ENCODE measurements around the gene TMPRSS12. TPM values are rescaled to one million over a fixed set of nuclear protein-coding genes. Genes with fewer than 3 reads are reported as not detected.
"Not testable (repeated sequence)": the region's sequence is repeated elsewhere in the genome, so short reads cannot be mapped to it uniquely, and the experiment has no call there.

The TMPRSS12 gene
- total RNA-seq, 2 experiments from 2014 or later = not detected

- CTCF ChIA-PET = no interaction called here
- POLR2A ChIA-PET = no interaction called here
These were observed 6.2 kb downstream of the TMPRSS12 start for GRCh38 chr12:50848963-50849362.

DNA sequence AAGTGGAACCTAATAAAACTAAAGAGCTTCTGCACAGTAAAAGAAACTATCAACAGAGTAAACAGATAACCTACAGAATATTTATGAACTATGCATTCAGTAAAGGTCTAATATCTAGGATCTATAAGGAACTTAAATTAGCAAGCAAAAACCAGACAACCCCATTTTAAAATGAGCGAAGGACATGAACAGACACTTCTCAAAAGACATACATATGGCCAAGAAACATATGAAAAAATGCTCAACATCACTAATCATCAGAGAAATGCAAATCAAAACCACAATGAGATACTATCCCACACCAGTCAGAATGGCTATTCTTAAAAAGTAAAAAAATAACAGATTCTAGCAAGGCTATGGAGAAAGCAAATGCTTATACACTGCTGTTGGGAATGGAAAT is 12.5 kb downstream of the TMPRSS12 start:
- CTCF ChIA-PET, POLR2A ChIA-PET: not testable (repeated sequence)

- CTCF ChIA-PET, POLR2A ChIA-PET: not testable (repeated sequence)
These were observed 13.0 kb downstream of the TMPRSS12 start for GRCh38 chr12:50855679-50856078.

DNA sequence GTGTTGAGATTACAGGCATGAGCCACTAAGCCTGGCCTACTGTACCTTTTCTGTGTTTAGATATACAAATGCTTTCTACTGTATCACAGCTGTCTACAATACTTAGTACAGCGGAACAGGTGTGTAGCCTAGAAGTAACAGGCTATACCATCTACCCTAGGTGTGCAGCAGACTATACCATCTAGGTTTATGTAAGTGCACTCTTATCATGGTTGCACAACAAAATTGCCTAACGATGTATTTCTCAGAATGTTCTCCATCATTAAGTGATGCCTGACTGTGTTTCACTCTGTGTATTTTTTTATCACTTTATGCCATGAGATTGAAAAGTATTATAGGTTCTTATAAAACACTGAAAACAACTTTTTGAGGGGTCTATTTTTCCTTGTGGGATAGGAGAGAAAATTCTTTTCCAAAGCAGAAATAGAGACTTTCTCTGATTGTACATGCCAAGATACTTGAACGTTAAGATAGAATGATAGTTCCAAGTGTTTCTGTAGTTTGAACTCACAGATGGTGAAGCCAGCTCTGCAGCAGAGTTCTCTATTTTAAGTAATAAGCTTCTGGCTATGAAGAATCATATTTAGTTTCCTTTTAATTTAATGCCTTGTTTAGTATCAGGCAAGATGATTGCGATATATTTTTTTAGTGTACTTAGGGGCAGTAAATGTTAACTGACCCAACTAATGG is 17.0 kb downstream of the TMPRSS12 start:
- CTCF ChIA-PET = interaction anchor here (0.7 kb wide), 1 partner anchor 63 kb away, joined by 3 read pairs; no protein-coding TSS in a partner anchor
- POLR2A ChIA-PET = interaction anchor here (0.5 kb wide), 1 partner anchor 91 kb away, joined by 4 read pairs; no protein-coding TSS in a partner anchor

DNA sequence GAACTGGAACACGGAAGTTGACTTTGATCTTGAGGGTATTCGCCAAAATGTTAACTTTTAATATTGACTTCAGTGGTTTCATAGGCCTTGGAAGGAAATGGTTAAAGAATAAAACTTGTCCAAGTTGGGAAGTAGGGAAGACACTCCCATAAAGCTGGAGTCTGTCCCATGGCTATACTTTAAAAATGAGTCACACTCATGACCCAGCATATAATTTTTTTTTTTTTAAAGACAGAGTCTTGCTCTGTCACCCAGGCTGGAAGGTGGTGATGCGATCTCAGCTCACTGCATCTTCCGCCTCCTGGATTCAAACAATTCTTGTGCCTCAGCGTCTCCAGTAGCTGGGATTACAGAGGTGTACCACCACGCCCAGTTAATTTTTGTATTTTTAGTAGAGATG is 19.6 kb downstream of the TMPRSS12 start:
- ChIA-PET POLR2A (no interaction called here), CTCF (no interaction called here)

- ChIA-PET CTCF (no interaction called here), POLR2A (no interaction called here)
These were observed 22.5 kb downstream of the TMPRSS12 start for GRCh38 chr12:50865266-50865665.

GRCh38 chr12:50868881-50869280 is 26.2 kb downstream of the TMPRSS12 start:
- POLR2A ChIA-PET, CTCF ChIA-PET: not testable (repeated sequence)

GRCh38 chr12:50882563-50882962 is 39.8 kb downstream of the TMPRSS12 start:
- ChIA-PET POLR2A (no interaction called here), CTCF (no interaction called here)

DNA sequence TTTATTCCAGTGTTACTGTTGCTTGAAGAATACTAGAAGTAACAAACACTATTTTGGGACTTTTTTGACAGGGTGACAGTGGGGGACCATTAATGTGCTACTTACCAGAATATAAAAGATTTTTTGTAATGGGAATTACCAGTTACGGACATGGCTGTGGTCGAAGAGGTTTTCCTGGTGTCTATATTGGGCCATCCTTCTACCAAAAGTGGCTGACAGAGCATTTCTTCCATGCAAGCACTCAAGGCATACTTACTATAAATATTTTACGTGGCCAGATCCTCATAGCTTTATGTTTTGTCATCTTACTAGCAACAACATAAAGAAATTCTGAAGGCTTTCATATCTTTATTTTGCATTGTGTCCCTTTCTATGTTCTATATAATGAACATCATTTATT is 44.5 kb downstream of the TMPRSS12 start:
- CTCF ChIA-PET = no interaction called here
- POLR2A ChIA-PET = no interaction called here

- ChIA-PET POLR2A (no interaction called here), CTCF (no interaction called here)
These were observed 45.9 kb downstream of the TMPRSS12 start for GRCh38 chr12:50888666-50889065.

GRCh38 chr12:50894241-50894640 is 51.5 kb downstream of the TMPRSS12 start:
- ChIA-PET CTCF (no interaction called here), POLR2A (no interaction called here)

DNA sequence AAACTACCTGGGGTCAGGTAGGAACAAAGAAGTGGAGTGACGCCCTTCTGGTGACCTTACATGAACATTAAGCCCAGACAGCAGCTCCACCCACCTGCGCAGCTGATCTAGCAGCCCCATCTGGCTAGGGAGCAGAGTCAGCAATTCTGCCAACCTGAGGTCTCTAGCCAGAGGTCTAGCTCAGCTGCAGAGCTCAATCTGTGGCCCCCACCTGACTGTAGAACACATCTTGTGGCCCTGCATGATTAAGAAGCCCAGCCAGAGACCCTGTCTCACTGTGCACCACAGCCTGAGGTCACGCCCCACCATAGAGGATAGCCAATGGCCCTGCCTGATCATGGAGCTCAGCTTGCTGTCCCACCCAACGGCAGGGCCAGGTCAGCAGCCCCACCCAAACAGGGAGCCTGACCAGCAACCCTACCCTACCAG is 59.0 kb downstream of the TMPRSS12 start:
- CTCF ChIA-PET = no interaction called here
- POLR2A ChIA-PET = no interaction called here

- POLR2A ChIA-PET, CTCF ChIA-PET: not testable (repeated sequence)
These were observed 65.8 kb downstream of the TMPRSS12 start for GRCh38 chr12:50908479-50908878.

GRCh38 chr12:50912361-50912760 is 69.6 kb downstream of the TMPRSS12 start:
- POLR2A ChIA-PET, CTCF ChIA-PET: not testable (repeated sequence)

- POLR2A ChIA-PET = no interaction called here
- CTCF ChIA-PET = no interaction called here
These were observed 70.5 kb downstream of the TMPRSS12 start for GRCh38 chr12:50913224-50913623.

GRCh38 chr12:50914872-50915484 is 72.3 kb downstream of the TMPRSS12 start:
- CTCF ChIA-PET = no interaction called here

GRCh38 chr12:50916292-50916691 is 73.6 kb downstream of the TMPRSS12 start:
- ChIA-PET CTCF (no interaction called here), POLR2A (no interaction called here)

More at GRCh38 chr12:50914872-50915484, 72.3 kb downstream of the TMPRSS12 start:
- POLR2A ChIA-PET = no interaction called here

GRCh38 chr12:50918584-50919316 is 76.0 kb downstream of the TMPRSS12 start:
- POLR2A ChIA-PET = interaction anchor here (0.6 kb wide), 1 partner anchor 404 kb away, joined by 3 read pairs; no protein-coding TSS in a partner anchor
- CTCF ChIA-PET = no interaction called here

DNA sequence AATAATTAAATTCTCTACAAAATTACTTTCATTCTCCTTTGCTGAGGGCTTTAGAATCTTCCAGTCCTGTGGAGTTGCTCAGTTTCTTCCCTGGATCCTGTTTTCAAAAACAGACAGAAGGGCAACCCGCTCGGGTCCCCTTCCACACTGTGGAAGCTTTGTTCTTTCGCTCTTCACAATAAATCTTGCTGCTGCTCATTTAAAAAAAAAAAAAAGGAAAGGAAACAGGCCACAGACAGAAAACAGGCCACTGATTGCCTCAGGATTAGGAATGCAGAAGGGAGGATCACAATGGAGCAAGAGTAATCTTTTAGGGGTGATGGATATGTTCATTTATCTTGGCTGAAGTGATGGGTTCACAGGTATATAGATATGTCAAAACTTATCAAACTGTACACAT is 80.1 kb downstream of the TMPRSS12 start:
- CTCF ChIA-PET = interaction anchor here (0.9 kb wide), 1 partner anchor 105 kb away, joined by 4 read pairs; no protein-coding TSS in a partner anchor
- POLR2A ChIA-PET = interaction anchor here (0.5 to 0.6 kb wide), 2 partner anchors 109 to 261 kb away, joined by 3 to 4 read pairs; no protein-coding TSS in a partner anchor

GRCh38 chr12:50923361-50924130 is 80.8 kb downstream of the TMPRSS12 start:
- ChIA-PET CTCF (interaction anchor here (0.9 kb wide), 1 partner anchor 104 kb away, joined by 4 read pairs; no protein-coding TSS in a partner anchor), POLR2A (interaction anchor here (0.5 kb wide), 1 partner anchor 109 kb away, joined by 4 read pairs; no protein-coding TSS in a partner anchor)
